Measurements from ENCODE around the gene ACTL8.
A peak's percentile ranks its signal among the peaks of the same experiment; 100 is the strongest.

The ACTL8 gene

DNA sequence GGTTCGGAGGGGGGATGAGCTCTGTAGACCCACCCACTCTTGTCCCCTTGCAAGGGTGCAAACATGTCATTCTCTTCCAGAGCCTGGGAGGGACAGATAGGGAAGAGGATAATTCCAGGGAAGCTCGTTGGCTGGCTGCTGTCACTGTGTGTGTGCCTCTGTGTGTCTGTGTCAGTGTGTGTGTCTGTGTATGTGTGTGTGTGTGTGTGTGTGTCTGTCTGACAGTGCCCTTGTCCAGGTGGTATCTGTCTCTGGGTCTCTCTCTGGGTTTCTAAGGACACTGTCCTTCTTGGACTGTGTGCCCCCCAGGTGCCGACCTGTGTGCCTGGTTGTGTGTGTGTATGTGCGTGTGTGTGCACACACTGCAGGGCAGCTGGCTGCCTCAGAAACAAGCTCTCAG, 90.5 kb downstream of the ACTL8 start:
- DNase-seq (ENCODE audit: low read depth, low spot score) = no peak

- DNase-seq (ENCODE audit: low read depth, low spot score) = no peak
Observed at GRCh38 chr1:17846341-17846740, 91.2 kb downstream of the ACTL8 start.

GRCh38 chr1:17847111-17847510, 92.0 kb downstream of the ACTL8 start:
- DNase-seq (ENCODE audit: low read depth, low spot score) = no peak

GRCh38 chr1:17849216-17849615, 94.1 kb downstream of the ACTL8 start:
- no peak for DNase-seq (ENCODE audit: low read depth, low spot score)

GRCh38 chr1:17851056-17851455, 95.9 kb downstream of the ACTL8 start:
- no peak for DNase-seq (ENCODE audit: low read depth, low spot score)

DNA sequence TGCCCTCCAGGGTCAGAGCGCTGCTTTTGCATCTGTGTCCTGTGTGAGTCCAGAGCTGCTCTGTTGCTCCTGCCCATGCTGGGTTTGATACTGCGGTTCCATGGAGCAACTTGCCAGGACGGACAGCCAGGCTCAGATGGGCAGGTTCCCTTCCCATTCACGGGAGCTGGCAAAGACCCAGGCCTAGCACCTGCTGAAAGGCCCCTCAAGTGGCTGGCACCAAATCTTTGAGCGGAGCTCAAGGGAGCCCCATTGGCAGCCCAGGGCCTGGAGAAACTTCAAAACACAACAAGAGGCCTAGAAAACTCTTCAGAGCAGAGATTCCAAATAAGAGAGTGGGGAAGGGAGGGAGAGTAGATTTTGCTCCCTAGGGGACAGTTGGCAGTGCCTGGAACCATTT, 97.2 kb downstream of the ACTL8 start:
- no peak for DNase-seq (ENCODE audit: low read depth, low spot score)

- no peak for DNase-seq (ENCODE audit: low read depth, low spot score)
Observed at GRCh38 chr1:17853241-17853935, 98.3 kb downstream of the ACTL8 start.

DNA sequence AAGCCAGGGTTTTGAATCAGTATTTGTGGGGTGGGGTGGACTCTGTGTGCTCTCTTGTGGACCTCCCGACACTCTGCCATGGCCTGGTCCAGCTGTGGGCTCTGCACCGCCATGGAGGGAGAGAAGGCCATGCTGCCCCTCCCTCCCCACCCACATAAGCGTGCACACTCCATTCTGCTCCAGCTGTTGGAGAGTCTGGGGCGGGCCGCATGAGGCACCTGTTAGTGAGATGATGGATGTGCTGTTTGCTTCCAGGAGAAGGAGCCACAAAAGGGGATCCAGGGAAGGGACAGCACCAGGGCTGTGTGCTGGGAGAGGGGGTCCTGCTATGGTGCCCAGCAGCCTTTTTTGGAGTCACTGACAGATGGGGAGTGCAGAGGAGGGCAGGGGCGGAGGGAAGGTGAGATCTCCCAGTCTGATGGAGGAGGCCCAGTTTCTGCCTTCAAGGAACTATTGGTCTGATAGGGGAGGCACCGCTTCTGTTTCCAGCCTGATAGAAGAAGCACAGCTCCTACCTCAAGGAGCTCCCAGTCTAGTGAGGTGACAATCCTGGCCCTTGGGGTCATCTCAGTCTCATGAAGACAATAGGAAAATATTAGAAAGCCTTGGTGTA, 101.5 kb downstream of the ACTL8 start:
- DNase-seq (ENCODE audit: low read depth, low spot score) = no peak

DNA sequence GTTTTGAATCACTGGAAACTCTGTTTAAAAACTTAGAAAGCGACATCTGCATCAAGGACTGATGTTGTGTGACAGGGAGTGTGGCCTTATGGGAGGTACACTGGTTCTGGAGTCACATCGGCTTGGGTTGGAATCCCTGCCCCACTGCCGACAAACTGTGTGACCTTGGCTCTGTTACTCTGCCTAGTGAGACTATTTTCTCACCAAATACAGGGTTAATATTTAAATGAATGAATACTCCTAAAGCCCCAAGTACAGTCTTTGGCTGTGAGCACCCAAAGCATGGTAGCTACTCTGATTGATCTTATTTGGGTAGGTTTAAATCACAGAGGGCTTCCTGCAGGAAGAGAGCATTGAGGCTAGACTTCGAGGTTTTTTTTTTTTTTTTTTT, 102.0 kb downstream of the ACTL8 start:
- no peak for DNase-seq (ENCODE audit: low read depth, low spot score)

DNA sequence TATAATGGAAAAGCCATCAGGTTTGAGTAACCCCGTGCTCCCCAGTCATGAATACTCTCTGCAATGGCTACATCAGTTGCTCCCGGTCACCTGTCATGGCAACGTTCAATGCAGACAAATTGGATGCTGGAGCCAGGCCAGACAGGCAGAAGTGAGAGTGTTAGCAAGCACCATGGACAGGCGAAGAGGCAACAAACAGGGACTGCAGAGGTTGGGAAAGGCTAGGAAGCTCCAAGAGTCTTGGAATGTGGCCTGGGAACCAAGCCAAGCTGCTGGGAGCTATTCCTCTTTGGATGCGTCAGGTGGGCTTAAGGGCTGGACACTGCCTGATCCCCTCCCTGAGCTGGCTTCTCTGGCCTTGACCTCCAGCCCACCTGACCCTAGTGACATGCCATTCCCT, 102.9 kb downstream of the ACTL8 start:
- DNase-seq (ENCODE audit: low read depth, low spot score) = no peak

GRCh38 chr1:17860812-17861211, 105.7 kb downstream of the ACTL8 start:
- no peak for DNase-seq (ENCODE audit: low read depth, low spot score)

- peak; percentile 26 for DNase-seq (ENCODE audit: low read depth, low spot score)
Observed at GRCh38 chr1:17861685-17862084, 106.6 kb downstream of the ACTL8 start.

DNA sequence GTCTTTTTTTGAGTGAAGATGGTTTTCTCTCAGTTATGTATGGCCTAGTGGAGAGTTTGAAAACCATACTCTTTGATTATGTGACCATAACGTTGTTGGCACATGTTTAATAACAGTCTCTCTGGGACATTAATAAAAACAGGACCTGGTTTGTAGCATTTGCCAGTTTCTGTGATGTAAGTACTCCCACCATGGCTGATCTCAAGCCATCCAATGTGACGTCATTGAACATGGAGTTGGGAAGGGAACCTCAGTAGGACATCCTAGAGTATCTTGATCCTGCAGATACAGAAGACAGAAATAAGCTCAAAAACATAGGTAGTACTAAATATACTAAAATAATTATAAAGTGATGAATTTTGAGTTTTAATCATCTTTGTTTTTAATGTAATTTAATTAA, 107.0 kb downstream of the ACTL8 start:
- no peak for DNase-seq (ENCODE audit: low read depth, low spot score)

- DNase-seq (ENCODE audit: low read depth, low spot score) = no peak
Observed at GRCh38 chr1:17865912-17866739, 111.0 kb downstream of the ACTL8 start.

DNA sequence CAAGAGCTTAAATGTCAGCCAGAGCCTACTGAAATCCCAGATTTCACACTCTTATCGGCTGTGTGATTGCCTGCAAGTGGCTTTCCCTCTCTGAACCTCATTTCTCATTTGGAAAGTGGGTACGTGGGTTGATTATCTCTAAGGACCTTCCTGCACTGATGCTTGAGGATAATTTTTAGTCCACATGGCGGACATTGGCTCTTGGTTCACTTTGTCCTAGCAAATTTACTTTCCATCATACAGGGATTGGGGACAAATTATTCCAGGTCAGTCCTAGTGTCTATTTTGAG, 111.6 kb downstream of the ACTL8 start:
- no peak for DNase-seq (ENCODE audit: low read depth, low spot score)

GRCh38 chr1:17867470-17867869, 112.3 kb downstream of the ACTL8 start:
- no peak for DNase-seq (ENCODE audit: low read depth, low spot score)

DNA sequence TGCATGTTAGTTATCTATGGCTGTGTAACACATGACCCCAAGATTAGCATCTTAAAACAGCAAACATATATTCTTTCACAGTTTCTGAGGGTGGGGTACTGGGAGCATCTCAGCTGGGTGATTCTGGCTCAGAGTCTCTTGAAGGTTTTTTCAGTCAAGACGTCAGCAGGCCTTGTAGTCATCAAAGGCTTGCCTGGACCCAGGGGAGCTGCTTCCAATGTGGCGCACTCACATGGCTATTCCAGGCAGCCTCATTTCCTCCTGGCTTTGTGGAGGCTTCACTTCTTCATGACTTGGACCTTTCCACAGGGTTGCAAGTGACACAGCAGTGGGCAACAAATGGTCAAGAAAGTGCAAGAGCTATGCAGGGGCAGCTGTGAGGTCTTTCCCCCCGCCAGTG, 114.7 kb downstream of the ACTL8 start:
- no peak for DNase-seq (ENCODE audit: low read depth, low spot score)

DNA sequence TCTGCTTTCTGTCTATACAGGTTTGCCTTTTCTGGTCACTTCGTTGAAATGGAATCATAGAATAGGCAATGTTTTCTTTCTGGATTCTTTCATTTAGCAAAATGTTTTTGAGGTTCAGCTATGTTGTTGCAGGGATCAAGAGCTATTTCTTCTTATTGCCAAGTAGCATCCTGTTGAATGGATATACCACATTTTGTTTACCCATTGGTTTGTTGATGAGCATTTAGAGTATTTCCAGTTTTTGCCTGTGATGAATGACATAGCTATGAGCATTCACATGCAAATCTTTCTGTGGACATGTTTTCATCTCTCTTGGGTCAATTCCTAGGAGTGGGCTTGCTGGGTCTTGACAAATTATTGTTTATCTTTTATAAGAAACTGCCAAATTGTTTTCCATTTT, 115.5 kb downstream of the ACTL8 start:
- DNase-seq (ENCODE audit: low read depth, low spot score) = no peak

- no peak for DNase-seq (ENCODE audit: low read depth, low spot score)
Observed at GRCh38 chr1:17873007-17873675, 118.0 kb downstream of the ACTL8 start.

DNA sequence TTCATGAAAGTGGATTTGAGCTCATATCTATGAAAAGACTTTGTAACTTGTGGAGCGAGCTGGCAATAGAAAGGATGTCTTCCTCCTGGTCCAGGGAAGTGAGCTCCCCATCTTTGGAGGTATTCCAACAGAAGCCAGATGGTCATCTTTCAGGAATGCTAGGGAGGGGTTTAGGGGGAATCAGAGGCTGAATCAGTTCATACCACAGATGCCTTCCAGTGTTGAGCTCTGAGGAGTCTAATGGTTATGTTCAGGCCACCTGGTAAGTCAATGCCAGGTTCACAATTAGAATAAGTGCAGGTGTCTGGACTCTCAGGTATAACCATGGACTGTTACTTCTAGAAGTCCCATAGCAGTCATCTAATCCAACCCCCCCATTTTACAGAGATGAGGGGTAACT, 119.1 kb downstream of the ACTL8 start:
- DNase-seq (ENCODE audit: low read depth, low spot score) = no peak

DNA sequence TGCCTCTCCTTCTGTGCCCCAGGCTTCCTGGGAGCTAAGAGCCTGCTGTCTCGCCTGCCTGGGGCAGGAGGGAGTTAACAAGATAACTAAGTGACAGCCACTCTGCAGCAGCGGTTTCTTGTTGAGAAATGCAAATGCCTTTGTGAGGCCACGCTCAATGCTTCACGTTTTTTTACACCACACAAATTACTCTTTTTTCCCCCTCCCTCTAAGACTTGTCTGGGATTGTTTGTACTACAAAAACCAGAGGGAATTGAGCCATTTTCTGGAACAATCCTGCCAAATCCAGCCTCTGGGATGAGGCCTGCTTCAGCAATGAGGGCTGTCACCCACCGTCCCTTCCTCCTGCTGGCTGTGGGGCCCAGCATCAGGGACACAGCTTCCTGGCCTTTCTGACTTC, 119.6 kb downstream of the ACTL8 start:
- DNase-seq (ENCODE audit: low read depth, low spot score) = no peak

- DNase-seq (ENCODE audit: low read depth, low spot score) = no peak
Observed at GRCh38 chr1:17875171-17875881, 120.2 kb downstream of the ACTL8 start.
